OCI-LY1 (cell line): Measurements from ENCODE around the gene HNMT.

Source experiments
- EZH2 ChIP-seq: fragments of 200-600 bp; sonication (generic), shearing (Covaris generic); IDR thresholded peaks from 2 replicates; pipeline ENCODE4 v1.8.0; 2017; ENCODE audit warnings: borderline replicate concordance, mixed run types, mild to moderate bottlenecking, antibody characterized with exemption, low read length, moderate library complexity, mixed read lengths
- TF ChIP-seq, protein P1 (sequence below): fragments of 200-600 bp; sonication (generic), shearing (Covaris generic); IDR thresholded peaks from 2 replicates; pipeline ENCODE4 v1.5.1; 2017; ENCODE audit warnings: mild to moderate bottlenecking, antibody characterized with exemption, low read length, moderate library complexity, mixed read lengths

GRCh38 chr2:138007431-138007830 lies 43.2 kb downstream of the HNMT start:
- TF ChIP-seq, protein P1, sequence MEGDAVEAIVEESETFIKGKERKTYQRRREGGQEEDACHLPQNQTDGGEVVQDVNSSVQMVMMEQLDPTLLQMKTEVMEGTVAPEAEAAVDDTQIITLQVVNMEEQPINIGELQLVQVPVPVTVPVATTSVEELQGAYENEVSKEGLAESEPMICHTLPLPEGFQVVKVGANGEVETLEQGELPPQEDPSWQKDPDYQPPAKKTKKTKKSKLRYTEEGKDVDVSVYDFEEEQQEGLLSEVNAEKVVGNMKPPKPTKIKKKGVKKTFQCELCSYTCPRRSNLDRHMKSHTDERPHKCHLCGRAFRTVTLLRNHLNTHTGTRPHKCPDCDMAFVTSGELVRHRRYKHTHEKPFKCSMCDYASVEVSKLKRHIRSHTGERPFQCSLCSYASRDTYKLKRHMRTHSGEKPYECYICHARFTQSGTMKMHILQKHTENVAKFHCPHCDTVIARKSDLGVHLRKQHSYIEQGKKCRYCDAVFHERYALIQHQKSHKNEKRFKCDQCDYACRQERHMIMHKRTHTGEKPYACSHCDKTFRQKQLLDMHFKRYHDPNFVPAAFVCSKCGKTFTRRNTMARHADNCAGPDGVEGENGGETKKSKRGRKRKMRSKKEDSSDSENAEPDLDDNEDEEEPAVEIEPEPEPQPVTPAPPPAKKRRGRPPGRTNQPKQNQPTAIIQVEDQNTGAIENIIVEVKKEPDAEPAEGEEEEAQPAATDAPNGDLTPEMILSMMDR = no peak
- no peak for TF ChIP-seq EZH2
